ENCODE measurements around the gene SCAF8.

Gene SCAF8

GRCh38 chr6:154829970-154830369 is 96.8 kb downstream of the SCAF8 start:
- no peak overlapping the region for H3K14ac ChIP-seq (ENCODE audit: low read length)
- H3K9me3 ChIP-seq (replicated peaks in 1 of 2; ENCODE audit: control insufficient read depth in 2 of 2, insufficient read depth in 1 of 2, low read depth in 1 of 2, low read length in 2 of 2), result peaks cover 0 to 5% of the 10 kb centered on the region in 2 donors
- H3K18ac ChIP-seq (ENCODE audit: low read length), result no peak overlapping the region
- H4K91ac ChIP-seq (ENCODE audit: low read depth, low read length, poor library complexity), result no peak overlapping the region
- H3K36me3 ChIP-seq (replicated peaks in 1 of 2; ENCODE audit: control insufficient read depth in 2 of 2, insufficient read depth in 2 of 2, low read length in 2 of 2), result peaks cover 18 to 98% of the 10 kb centered on the region in 2 donors
- H3K4me2 ChIP-seq (ENCODE audit: insufficient read depth, low read length, poor library complexity, severe bottlenecking), result no peak overlapping the region
- H2BK15ac ChIP-seq (ENCODE audit: low read length), result no peak overlapping the region
- DNase-seq (ENCODE audit: low spot score), result no peak
- no peak overlapping the region for H3K4ac ChIP-seq (ENCODE audit: low read length)
- no peak overlapping the region for H2BK120ac ChIP-seq (ENCODE audit: low read depth, low read length)
- no peak overlapping the region for H3K4me3 ChIP-seq (ENCODE audit: low read length in 2 of 2)
- H3K79me1 ChIP-seq (ENCODE audit: low read depth, low read length), result no peaks in the 10 kb centered on the region
- H2BK12ac ChIP-seq (ENCODE audit: low read length), result no peak overlapping the region
- H2AK5ac ChIP-seq (ENCODE audit: low read depth, low read length), result no peak overlapping the region
- H3K4me1 ChIP-seq (ENCODE audit: control insufficient read depth in 2 of 2, insufficient read depth in 1 of 2, low read depth in 1 of 2, low read length in 2 of 2), result no peaks in the 10 kb centered on the region
- WGBS, 2 donors (ENCODE audit: extremely low coverage in 2 of 2, insufficient read length in 2 of 2, insufficient replicate concordance in 1 of 2), result no CpG with 5 or more reads among the region's 1 CpG
- no peak overlapping the region for H2AFZ ChIP-seq (ENCODE audit: low read length)
- no peak overlapping the region for H3K9ac ChIP-seq (ENCODE audit: low read depth, low read length, poor library complexity)
- H2BK5ac ChIP-seq (ENCODE audit: low read length), result no peak overlapping the region
- no peaks in the 10 kb centered on the region for H3K27me3 ChIP-seq (ENCODE audit: control insufficient read depth in 3 of 3, insufficient read depth in 3 of 3, low read depth in 1 of 3, low read length in 3 of 3)
- H4K8ac ChIP-seq (ENCODE audit: low read depth, low read length), result no peak overlapping the region
- H3K27ac ChIP-seq (replicated peaks; ENCODE audit: low read length), result no peak overlapping the region
- H3K23ac ChIP-seq (ENCODE audit: low read depth, low read length, poor library complexity), result no peak overlapping the region

DNA sequence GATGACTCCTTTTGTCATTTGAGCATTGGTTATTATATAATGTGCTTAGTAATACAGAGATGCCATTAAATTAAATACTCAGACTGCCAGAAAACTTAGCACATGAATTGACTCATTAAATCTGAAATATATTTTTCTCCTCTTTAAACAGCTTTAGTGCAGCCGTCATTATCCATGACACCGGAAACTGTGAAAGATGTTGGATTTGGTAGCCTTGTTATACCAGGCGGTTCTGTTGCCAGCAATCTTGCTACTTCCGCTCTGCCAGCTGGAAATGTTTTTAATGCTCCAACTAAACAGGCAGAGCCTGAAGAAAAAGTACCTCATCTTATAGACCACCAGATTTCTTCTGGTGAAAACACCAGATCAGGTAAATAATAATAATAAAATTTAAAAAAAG is 97.6 kb downstream of the SCAF8 start:
- Histone ChIP-seq H3K27me3 (ENCODE audit: control insufficient read depth in 3 of 3, insufficient read depth in 3 of 3, low read depth in 1 of 3, low read length in 3 of 3) (no peaks in the 10 kb centered on the region), H3K9ac (ENCODE audit: low read depth, low read length, poor library complexity) (no peak overlapping the region), H4K91ac (ENCODE audit: low read depth, low read length, poor library complexity) (no peak overlapping the region), H2BK5ac (ENCODE audit: low read length) (no peak overlapping the region), H3K23ac (ENCODE audit: low read depth, low read length, poor library complexity) (no peak overlapping the region), H3K36me3 (replicated peaks in 1 of 2; ENCODE audit: control insufficient read depth in 2 of 2, insufficient read depth in 2 of 2, low read length in 2 of 2) (peaks cover 16 to 98% of the 10 kb centered on the region in 2 donors), H2AK5ac (ENCODE audit: low read depth, low read length) (no peak overlapping the region), H2BK120ac (ENCODE audit: low read depth, low read length) (no peak overlapping the region), H3K79me1 (ENCODE audit: low read depth, low read length) (no peaks in the 10 kb centered on the region), H3K14ac (ENCODE audit: low read length) (no peak overlapping the region), H4K8ac (ENCODE audit: low read depth, low read length) (no peak overlapping the region), H2BK15ac (ENCODE audit: low read length) (no peak overlapping the region), H2AFZ (ENCODE audit: low read length) (no peak overlapping the region), H3K9me3 (replicated peaks in 1 of 2; ENCODE audit: control insufficient read depth in 2 of 2, insufficient read depth in 1 of 2, low read depth in 1 of 2, low read length in 2 of 2) (peaks cover 0 to 5% of the 10 kb centered on the region in 2 donors), H3K4me1 (ENCODE audit: control insufficient read depth in 2 of 2, insufficient read depth in 1 of 2, low read depth in 1 of 2, low read length in 2 of 2) (no peaks in the 10 kb centered on the region), H3K4ac (ENCODE audit: low read length) (no peak overlapping the region), H2BK12ac (ENCODE audit: low read length) (no peak overlapping the region), H3K18ac (ENCODE audit: low read length) (no peak overlapping the region), H3K4me3 (ENCODE audit: low read length in 2 of 2) (no peak overlapping the region), H3K27ac (replicated peaks; ENCODE audit: low read length) (no peak overlapping the region), H3K4me2 (ENCODE audit: insufficient read depth, low read length, poor library complexity, severe bottlenecking) (no peak overlapping the region)
- WGBS, 2 donors (ENCODE audit: extremely low coverage in 2 of 2, insufficient read length in 2 of 2, insufficient replicate concordance in 1 of 2), result no CpG with 5 or more reads among the region's 4 CpGs
- no peak for DNase-seq (ENCODE audit: low spot score)

DNA sequence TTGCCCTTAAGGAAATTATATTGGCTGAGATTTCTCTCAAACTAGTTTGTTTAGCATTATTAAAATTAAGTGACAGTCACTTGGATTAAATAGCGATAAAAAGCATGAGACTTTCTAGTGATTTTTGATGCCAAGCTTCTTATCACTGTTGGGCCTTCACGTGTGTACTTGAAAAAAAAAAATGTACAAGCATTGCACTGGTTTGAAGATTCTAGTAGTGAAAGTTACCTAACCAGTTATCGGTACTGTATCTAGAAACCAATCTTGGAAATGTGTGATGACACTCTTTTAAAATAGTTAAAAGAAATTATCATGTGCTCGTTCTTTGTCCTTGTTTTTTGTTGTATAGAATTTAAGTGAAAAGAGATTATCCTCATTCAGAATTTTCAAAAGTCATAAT is 102.1 kb downstream of the SCAF8 start:
- no peaks in the 10 kb centered on the region for H3K79me1 ChIP-seq (ENCODE audit: low read depth, low read length)
- H3K14ac ChIP-seq (ENCODE audit: low read length), result no peak overlapping the region
- no peak overlapping the region for H3K9ac ChIP-seq (ENCODE audit: low read depth, low read length, poor library complexity)
- no peak overlapping the region for H3K4me3 ChIP-seq (ENCODE audit: low read length in 2 of 2)
- H3K36me3 ChIP-seq (replicated peaks in 1 of 2; ENCODE audit: control insufficient read depth in 2 of 2, insufficient read depth in 2 of 2, low read length in 2 of 2), result peaks cover 16 to 71% of the 10 kb centered on the region in 2 donors
- H2BK5ac ChIP-seq (ENCODE audit: low read length), result no peak overlapping the region
- no peak overlapping the region for H3K4me2 ChIP-seq (ENCODE audit: insufficient read depth, low read length, poor library complexity, severe bottlenecking)
- no peak overlapping the region for H2BK15ac ChIP-seq (ENCODE audit: low read length)
- H2BK120ac ChIP-seq (ENCODE audit: low read depth, low read length), result no peak overlapping the region
- no peak overlapping the region for H4K8ac ChIP-seq (ENCODE audit: low read depth, low read length)
- H2AFZ ChIP-seq (ENCODE audit: low read length), result no peak overlapping the region
- H3K18ac ChIP-seq (ENCODE audit: low read length), result no peak overlapping the region
- WGBS, 2 donors (ENCODE audit: extremely low coverage in 2 of 2, insufficient read length in 2 of 2, insufficient replicate concordance in 1 of 2), result no CpG with 5 or more reads among the region's 4 CpGs
- peaks cover 0 to 5% of the 10 kb centered on the region in 2 donors for H3K9me3 ChIP-seq (replicated peaks in 1 of 2; ENCODE audit: control insufficient read depth in 2 of 2, insufficient read depth in 1 of 2, low read depth in 1 of 2, low read length in 2 of 2)
- H3K27ac ChIP-seq (replicated peaks; ENCODE audit: low read length), result no peak overlapping the region
- no peaks in the 10 kb centered on the region for H3K27me3 ChIP-seq (ENCODE audit: control insufficient read depth in 3 of 3, insufficient read depth in 3 of 3, low read depth in 1 of 3, low read length in 3 of 3)
- no peak overlapping the region for H4K91ac ChIP-seq (ENCODE audit: low read depth, low read length, poor library complexity)
- no peak overlapping the region for H3K4ac ChIP-seq (ENCODE audit: low read length)
- no peak overlapping the region for H3K23ac ChIP-seq (ENCODE audit: low read depth, low read length, poor library complexity)
- no peak overlapping the region for H2AK5ac ChIP-seq (ENCODE audit: low read depth, low read length)
- H3K4me1 ChIP-seq (ENCODE audit: control insufficient read depth in 2 of 2, insufficient read depth in 1 of 2, low read depth in 1 of 2, low read length in 2 of 2), result peaks cover 2% of the 10 kb centered on the region in 2 donors
- H2BK12ac ChIP-seq (ENCODE audit: low read length), result no peak overlapping the region
- DNase-seq (ENCODE audit: low spot score), result no peak

DNA sequence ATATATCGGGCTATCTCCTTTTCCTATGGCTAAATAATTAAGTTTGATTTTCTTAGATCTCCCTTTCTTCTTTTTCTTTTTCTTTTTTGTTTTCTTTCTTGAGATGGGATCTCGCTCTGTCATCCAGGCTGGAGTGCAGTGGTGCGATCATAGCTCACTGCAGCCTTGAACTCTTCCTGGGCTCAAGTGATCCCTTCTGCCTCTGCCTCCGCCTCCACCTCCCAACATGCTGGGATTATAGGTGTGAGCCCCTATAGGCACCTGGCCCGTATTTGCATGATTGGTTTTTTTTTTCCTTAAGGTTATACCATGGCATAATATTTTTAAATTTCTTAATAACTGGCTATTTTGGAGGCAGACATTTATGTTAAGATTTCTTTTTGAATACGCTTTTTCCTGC is 106.3 kb downstream of the SCAF8 start:
- no peak overlapping the region for H3K18ac ChIP-seq (ENCODE audit: low read length)
- H4K91ac ChIP-seq (ENCODE audit: low read depth, low read length, poor library complexity), result no peak overlapping the region
- no peaks in the 10 kb centered on the region for H3K79me1 ChIP-seq (ENCODE audit: low read depth, low read length)
- H3K36me3 ChIP-seq (replicated peaks in 1 of 2; ENCODE audit: control insufficient read depth in 2 of 2, insufficient read depth in 2 of 2, low read length in 2 of 2), result peaks cover 3 to 43% of the 10 kb centered on the region in 2 donors
- no peak overlapping the region for H2AK5ac ChIP-seq (ENCODE audit: low read depth, low read length)
- H3K9ac ChIP-seq (ENCODE audit: low read depth, low read length, poor library complexity), result no peak overlapping the region
- H2BK5ac ChIP-seq (ENCODE audit: low read length), result no peak overlapping the region
- H3K4ac ChIP-seq (ENCODE audit: low read length), result no peak overlapping the region
- no peak overlapping the region for H2BK12ac ChIP-seq (ENCODE audit: low read length)
- no peak overlapping the region for H3K23ac ChIP-seq (ENCODE audit: low read depth, low read length, poor library complexity)
- H2BK120ac ChIP-seq (ENCODE audit: low read depth, low read length), result no peak overlapping the region
- peaks cover 2% of the 10 kb centered on the region in 2 donors for H3K4me1 ChIP-seq (ENCODE audit: control insufficient read depth in 2 of 2, insufficient read depth in 1 of 2, low read depth in 1 of 2, low read length in 2 of 2)
- H2BK15ac ChIP-seq (ENCODE audit: low read length), result no peak overlapping the region
- WGBS, 2 donors (ENCODE audit: extremely low coverage in 2 of 2, insufficient read length in 2 of 2, insufficient replicate concordance in 1 of 2), result no CpG with 5 or more reads among the region's 6 CpGs
- H2AFZ ChIP-seq (ENCODE audit: low read length), result no peak overlapping the region
- H4K8ac ChIP-seq (ENCODE audit: low read depth, low read length), result no peak overlapping the region
- no peaks in the 10 kb centered on the region for H3K27me3 ChIP-seq (ENCODE audit: control insufficient read depth in 3 of 3, insufficient read depth in 3 of 3, low read depth in 1 of 3, low read length in 3 of 3)
- H3K9me3 ChIP-seq (replicated peaks in 1 of 2; ENCODE audit: control insufficient read depth in 2 of 2, insufficient read depth in 1 of 2, low read depth in 1 of 2, low read length in 2 of 2), result no peaks in the 10 kb centered on the region
- no peak for DNase-seq (ENCODE audit: low spot score)
- no peak overlapping the region for H3K27ac ChIP-seq (replicated peaks; ENCODE audit: low read length)
- H3K4me2 ChIP-seq (ENCODE audit: insufficient read depth, low read length, poor library complexity, severe bottlenecking), result no peak overlapping the region
- no peak overlapping the region for H3K4me3 ChIP-seq (ENCODE audit: low read length in 2 of 2)
- no peak overlapping the region for H3K14ac ChIP-seq (ENCODE audit: low read length)
